NCI-H187 (cell line): ENCODE results near the gene SSX1.
"Not testable (repeated sequence)": the region's sequence is repeated elsewhere in the genome, so short reads cannot be mapped to it uniquely, and the experiment has no call there.

Experiments
- DNase-seq, 2 experiments: peaks; one replicate each; lab custom pipeline; 2025; lab: John Stamatoyannopoulos, UW

Gene SSX1

GRCh38 chrX:48255062-48255796 is at the start of gene SSX1:
SSX1 (plus strand) TSS chrX:48255392; CDS start chrX:48257242, 1,850 bp downstream.
- DNase-seq: not testable (repeated sequence)

GRCh38 chrX:48214341-48214740 is 40.9 kb upstream of the SSX1 start:
- DNase-seq: not testable (repeated sequence)

- not testable (repeated sequence) for DNase-seq
Measured at GRCh38 chrX:48224196-48224595, 31.0 kb upstream of the SSX1 start.

GRCh38 chrX:48252945-48253344 is 2.2 kb upstream of the SSX1 start:
- DNase-seq: not testable (repeated sequence)

- not testable (repeated sequence) for DNase-seq
Measured at GRCh38 chrX:48274365-48274764, 19.2 kb downstream of the SSX1 start.

- no peak for DNase-seq
Measured at GRCh38 chrX:48278958-48279357, 23.8 kb downstream of the SSX1 start.

- DNase-seq: not testable (repeated sequence)
Measured at GRCh38 chrX:48280729-48281128, 25.5 kb downstream of the SSX1 start.

GRCh38 chrX:48306175-48306574 is 51.0 kb downstream of the SSX1 start:
- no peak for DNase-seq

GRCh38 chrX:48313996-48314395 is 58.8 kb downstream of the SSX1 start:
- not testable (repeated sequence) for DNase-seq
